IPS-15b (cell line): Measurements from ENCODE around the gene ARMC6.

ENCODE experiments used
- H3K27me3 ChIP-seq: one replicate; pipeline ENCODE4 v1.6.1; 2013; ENCODE audit warnings: low read length; ENCODE audit not compliant: control insufficient read depth, insufficient read depth
- H3K36me3 ChIP-seq: one replicate; pipeline ENCODE4 v1.6.1; 2013; ENCODE audit warnings: low read length; ENCODE audit not compliant: control insufficient read depth, insufficient read depth
- H3K4me1 ChIP-seq: one replicate; pipeline ENCODE4 v1.6.1; 2013; ENCODE audit warnings: mild to moderate bottlenecking, low read length; ENCODE audit not compliant: control insufficient read depth, insufficient read depth
- H3K4me3 ChIP-seq: one replicate; pipeline ENCODE4 v1.5.1; 2013; ENCODE audit warnings: low read depth, low read length
- H3K9ac ChIP-seq: one replicate; pipeline ENCODE4 v1.6.1; 2013; ENCODE audit warnings: low read depth, mild to moderate bottlenecking, low read length
- H3K9me3 ChIP-seq: one replicate; pipeline ENCODE4 v1.6.1; 2013; ENCODE audit warnings: mild to moderate bottlenecking, low read length; ENCODE audit not compliant: control insufficient read depth, insufficient read depth

The ARMC6 gene

GRCh38 chr19:19057317-19057716 lies 23.9 kb downstream of the ARMC6 start:
- Histone ChIP-seq H3K4me3 (no peak overlapping the region), H3K27me3 (no peaks in the 10 kb centered on the region), H3K9ac (no peak overlapping the region), H3K4me1 (peaks cover 2% of the 10 kb centered on the region), H3K9me3 (no peaks in the 10 kb centered on the region), H3K36me3 (peaks cover 53% of the 10 kb centered on the region)

- peaks cover 3% of the 10 kb centered on the region for H3K4me1 ChIP-seq
- H3K27me3 ChIP-seq = no peaks in the 10 kb centered on the region
- no peak overlapping the region for H3K4me3 ChIP-seq
- H3K36me3 ChIP-seq = peaks cover 49% of the 10 kb centered on the region
- no peaks in the 10 kb centered on the region for H3K9me3 ChIP-seq
- H3K9ac ChIP-seq = no peak overlapping the region
Measured at GRCh38 chr19:19057720-19058119, 24.3 kb downstream of the ARMC6 start.

DNA sequence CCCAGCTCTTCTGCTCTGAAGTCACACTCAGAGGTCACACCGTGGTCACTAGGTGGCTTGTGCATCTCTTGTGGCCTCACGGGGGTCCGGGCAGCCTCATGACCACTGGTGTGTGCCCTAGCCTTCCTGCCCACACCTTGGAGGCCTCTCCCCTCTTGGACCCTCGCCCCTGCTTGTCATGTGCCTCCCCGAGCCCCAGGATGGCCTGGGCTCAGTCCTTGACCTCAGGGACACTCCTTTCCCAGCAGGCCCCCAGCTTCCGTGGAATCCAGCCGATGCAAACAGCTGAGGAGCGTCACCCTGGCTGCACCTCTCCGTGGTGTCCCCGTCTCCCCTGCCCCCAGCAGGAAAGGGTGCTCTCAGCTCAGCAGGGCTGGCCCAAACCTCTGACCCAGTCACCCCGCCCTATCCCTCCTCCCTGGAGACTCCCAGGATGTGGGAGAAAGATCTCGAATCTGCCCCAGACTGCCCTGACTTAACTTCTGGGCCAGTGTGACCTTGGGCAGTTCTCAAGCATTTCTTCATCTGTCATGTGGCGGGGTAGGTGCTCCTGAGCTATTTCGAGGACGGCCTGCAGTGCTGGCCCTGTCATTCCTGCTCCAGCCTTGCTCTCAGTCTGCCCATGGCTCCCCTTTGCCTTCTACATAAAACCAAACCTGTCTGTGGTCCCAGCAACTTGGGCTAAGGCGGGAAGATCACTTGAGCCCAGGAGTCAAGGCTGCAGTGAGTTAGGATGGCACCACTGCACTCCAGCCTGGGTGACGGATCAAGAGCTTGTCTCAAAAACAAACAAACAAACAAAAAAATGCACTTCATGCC lies 25.8 kb downstream of the ARMC6 start:
- H3K4me3 ChIP-seq = no peak overlapping the region
- peaks cover 42% of the 10 kb centered on the region for H3K36me3 ChIP-seq
- H3K9me3 ChIP-seq = no peaks in the 10 kb centered on the region
- peaks cover 8% of the 10 kb centered on the region for H3K4me1 ChIP-seq
- H3K9ac ChIP-seq = no peak overlapping the region
- no peaks in the 10 kb centered on the region for H3K27me3 ChIP-seq

GRCh38 chr19:19059837-19060611 lies 26.6 kb downstream of the ARMC6 start:
- H3K9me3 ChIP-seq = no peaks in the 10 kb centered on the region
- no peak overlapping the region for H3K9ac ChIP-seq
- peaks cover 7% of the 10 kb centered on the region for H3K27me3 ChIP-seq
- H3K36me3 ChIP-seq = peaks cover 34% of the 10 kb centered on the region
- no peak overlapping the region for H3K4me3 ChIP-seq
- peaks cover 11% of the 10 kb centered on the region for H3K4me1 ChIP-seq

GRCh38 chr19:19061506-19061905 lies 28.1 kb downstream of the ARMC6 start:
- Histone ChIP-seq H3K27me3 (peaks cover 17% of the 10 kb centered on the region), H3K4me1 (peaks cover 11% of the 10 kb centered on the region), H3K9ac (no peak overlapping the region), H3K4me3 (no peak overlapping the region), H3K36me3 (peaks cover 24% of the 10 kb centered on the region), H3K9me3 (no peaks in the 10 kb centered on the region)

DNA sequence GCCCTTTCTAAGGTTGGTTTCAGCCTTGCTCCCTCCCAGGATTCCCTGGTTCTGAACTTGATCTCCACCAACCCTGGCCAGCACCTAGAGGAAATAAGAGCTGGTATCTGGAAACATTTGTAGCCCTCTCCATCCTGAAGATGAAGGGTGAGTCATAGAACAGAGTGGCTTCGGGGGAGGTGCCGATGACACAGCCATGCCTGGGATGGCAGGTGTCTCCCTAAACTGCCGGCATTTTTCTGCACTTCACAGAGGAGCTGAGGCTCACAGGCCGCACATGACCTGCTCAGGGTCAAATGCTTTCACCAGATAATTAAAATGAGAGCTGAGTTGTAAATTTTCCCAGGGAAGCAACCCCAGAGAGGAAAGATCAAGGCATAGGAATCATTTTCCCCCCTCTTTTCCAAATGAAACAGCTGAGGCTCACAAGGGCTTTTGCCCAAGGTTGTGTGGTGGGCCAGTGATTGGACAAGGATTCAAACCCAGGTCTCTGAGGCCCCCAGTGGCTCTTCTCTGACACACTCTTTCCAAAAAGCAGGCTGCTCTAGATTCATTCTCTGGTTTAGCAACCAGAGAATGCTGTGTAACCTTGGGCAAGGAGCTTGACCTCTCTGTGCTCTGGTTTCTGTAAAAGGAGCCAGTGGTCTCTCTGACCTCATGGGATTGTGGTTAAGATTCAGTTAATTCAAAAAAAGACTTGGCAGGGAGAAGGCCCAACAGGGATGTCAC lies 29.2 kb downstream of the ARMC6 start:
- peak overlapping the region; percentile 65 for H3K9ac ChIP-seq
- no peaks in the 10 kb centered on the region for H3K9me3 ChIP-seq
- H3K4me1 ChIP-seq = peaks cover 11% of the 10 kb centered on the region
- peaks cover 15% of the 10 kb centered on the region for H3K36me3 ChIP-seq
- H3K27me3 ChIP-seq = peaks cover 25% of the 10 kb centered on the region
- H3K4me3 ChIP-seq = peak overlapping the region; percentile 73

DNA sequence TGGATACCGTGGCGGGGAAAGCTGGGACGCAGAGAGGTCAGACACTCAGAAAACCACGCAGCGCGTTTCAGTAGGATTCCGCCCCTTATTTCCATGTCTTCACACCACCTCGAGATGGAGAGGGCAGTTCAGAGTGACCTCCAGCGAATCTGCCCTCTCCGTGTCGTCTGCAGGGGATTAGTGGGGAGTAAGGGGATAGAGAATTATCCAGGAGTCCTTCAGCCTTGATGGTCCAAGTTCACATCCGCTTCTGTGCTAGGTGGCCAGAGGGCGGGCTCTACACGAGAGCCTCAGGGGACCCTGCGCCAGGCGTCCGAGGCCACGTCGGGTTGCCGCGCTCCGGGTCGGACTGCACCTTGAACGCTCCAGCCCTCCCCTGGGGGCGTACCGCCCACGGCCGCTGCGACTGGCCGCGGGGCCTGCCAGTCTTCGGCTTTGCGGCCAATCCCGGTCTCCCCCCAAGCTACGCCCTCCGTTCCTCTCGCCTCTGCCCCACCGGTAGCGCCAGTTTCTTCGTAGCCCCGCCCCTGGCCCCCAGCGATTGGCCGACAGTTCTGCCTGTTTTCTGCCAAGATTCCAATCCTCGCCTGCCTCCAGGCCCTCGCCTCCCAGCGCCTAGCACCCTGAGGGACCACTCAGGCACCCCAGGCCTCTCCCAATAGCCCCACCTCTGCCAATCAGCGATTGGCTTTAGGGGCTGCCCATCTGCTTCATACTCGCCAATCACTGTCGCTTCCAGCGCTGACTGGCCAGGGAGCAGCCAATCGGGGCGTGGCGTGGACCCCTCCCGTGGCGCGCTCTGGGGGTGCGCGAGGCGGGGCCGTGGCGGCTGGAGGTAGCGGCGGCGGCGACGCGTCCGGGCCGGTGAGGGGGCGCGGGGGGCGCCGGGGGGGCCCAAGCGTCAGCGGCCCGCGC lies 30.0 kb downstream of the ARMC6 start, which contains the start of gene SLC25A42:
TSS of gene SLC25A42 (plus strand) at position 812 of the 915 bp plus-strand sequence. CDS start 32,131 bp downstream, outside the sequence.
- peaks cover 6% of the 10 kb centered on the region for H3K36me3 ChIP-seq
- H3K9me3 ChIP-seq = no peaks in the 10 kb centered on the region
- H3K4me3 ChIP-seq = peak within 1 kb of the TSS; percentile 73
- peak within 1 kb of the TSS; percentile 65 for H3K9ac ChIP-seq
- H3K27me3 ChIP-seq = peaks cover 26% of the 10 kb centered on the region
- H3K4me1 ChIP-seq = peaks cover 11% of the 10 kb centered on the region

GRCh38 chr19:19064098-19064722 lies 30.8 kb downstream of the ARMC6 start:
- Histone ChIP-seq H3K27me3 (peaks cover 26% of the 10 kb centered on the region), H3K4me1 (peaks cover 11% of the 10 kb centered on the region), H3K9me3 (no peaks in the 10 kb centered on the region), H3K9ac (no peak overlapping the region), H3K36me3 (peaks cover 2% of the 10 kb centered on the region), H3K4me3 (peak overlapping the region; percentile 73)

- Histone ChIP-seq H3K36me3 (no peaks in the 10 kb centered on the region), H3K9me3 (no peaks in the 10 kb centered on the region), H3K27me3 (peaks cover 26% of the 10 kb centered on the region), H3K4me3 (peak overlapping the region; percentile 73), H3K9ac (no peak overlapping the region), H3K4me1 (peaks cover 11% of the 10 kb centered on the region)
Measured at GRCh38 chr19:19064811-19065745, 31.7 kb downstream of the ARMC6 start.
